Measurements from ENCODE around the gene UGT2B17. TPM values are rescaled to one million over a fixed set of nuclear protein-coding genes. Genes with fewer than 3 reads are reported as not detected.
"Not testable (repeated sequence)": the region's sequence is repeated elsewhere in the genome, so short reads cannot be mapped to it uniquely, and the experiment has no call there.

Gene UGT2B17
- polyA plus RNA-seq, 6 donors from 2014 or later: 4.6 to 56.0 (median 12.4) TPM; not detected in 1

GRCh38 chr4:68582339-68582717 lies 6.2 kb upstream of the UGT2B17 start:
- Mint-ChIP-seq H3K4me3 (no peak overlapping the region), H3K9me3 (peaks cover 0 to 32% (median 6%) of the 10 kb centered on the region in 7 donors), H3K27me3 (no peaks in the 10 kb centered on the region), H3K27ac (no peak overlapping the region), H3K4me1 (peaks cover 0 to 16% (median 4%) of the 10 kb centered on the region in 3 donors), H3K36me3 (no peaks in the 10 kb centered on the region)
- DNase-seq: no peak
- ATAC-seq (ENCODE audit: low read depth in 2 of 2): no peak

GRCh38 chr4:68581383-68582338 lies 5.5 kb upstream of the UGT2B17 start:
- ATAC-seq (ENCODE audit: low read depth in 2 of 2): no peak
- Mint-ChIP-seq H3K4me3 (no peak overlapping the region), H3K4me1 (peaks cover 0 to 22% (median 9%) of the 10 kb centered on the region in 3 donors), H3K9me3 (peaks cover 0 to 29% (median 7%) of the 10 kb centered on the region in 7 donors), H3K27ac (no peak overlapping the region), H3K36me3 (no peaks in the 10 kb centered on the region), H3K27me3 (no peaks in the 10 kb centered on the region)
- no peak for DNase-seq

- Mint-ChIP-seq H3K9me3 (peaks cover 0 to 17% (median 0%) of the 10 kb centered on the region in 7 donors), H3K4me1 (peaks cover 0 to 49% (median 10%) of the 10 kb centered on the region in 3 donors), H3K4me3 (peak overlapping the region in 3 of 8 donors; percentile 34 to 67 (median 34)), H3K36me3 (no peaks in the 10 kb centered on the region), H3K27ac (peak overlapping the region in 2 of 6 donors; percentile 73 to 79), H3K27me3 (no peaks in the 10 kb centered on the region)
- DNase-seq (no peak), ATAC-seq (ENCODE audit: low read depth in 2 of 2) (no peak)
Observed at GRCh38 chr4:68577590-68577989, 1.5 kb upstream of the UGT2B17 start.

GRCh38 chr4:68575636-68576035 lies 486 bp downstream of the UGT2B17 start:
- Mint-ChIP-seq H3K4me3 (peak overlapping the region in 5 of 8 donors; percentile 41 to 93 (median 77)), H3K9me3 (peaks cover 0 to 15% (median 0%) of the 10 kb centered on the region in 7 donors), H3K4me1 (peaks cover 0 to 54% (median 10%) of the 10 kb centered on the region in 3 donors), H3K27ac (peak overlapping the region in 4 of 6 donors; percentile 73 to 96 (median 92))
- not testable (repeated sequence) for H3K27me3 Mint-ChIP-seq; ATAC-seq (ENCODE audit: low read depth in 2 of 2); DNase-seq; H3K36me3 Mint-ChIP-seq

GRCh38 chr4:68575081-68575480 lies 1.0 kb downstream of the UGT2B17 start:
- DNase-seq (no peak), ATAC-seq (ENCODE audit: low read depth in 2 of 2) (no peak)
- Mint-ChIP-seq H3K9me3 (peaks cover 0 to 9% (median 0%) of the 10 kb centered on the region in 7 donors), H3K4me1 (peaks cover 0 to 56% (median 10%) of the 10 kb centered on the region in 3 donors), H3K27me3 (no peaks in the 10 kb centered on the region), H3K4me3 (peak overlapping the region in 5 of 8 donors; percentile 41 to 93 (median 77)), H3K27ac (peak overlapping the region in 5 of 6 donors; percentile 62 to 96 (median 88)), H3K36me3 (no peaks in the 10 kb centered on the region)

- peak overlapping the region in 3 of 8 donors; percentile 11 to 36 (median 25) for H3K4me3 Mint-ChIP-seq
- ATAC-seq (ENCODE audit: low read depth in 2 of 2): no peak
- no peaks in the 10 kb centered on the region for H3K27me3 Mint-ChIP-seq
Observed at GRCh38 chr4:68572653-68573170, 3.4 kb downstream of the UGT2B17 start.

GRCh38 chr4:68570122-68570507 lies 6.0 kb downstream of the UGT2B17 start:
- ATAC-seq (ENCODE audit: low read depth in 2 of 2) (peak in 1 of 2 donors; percentile 73), DNase-seq (no peak)
- Mint-ChIP-seq H3K4me3 (peak overlapping the region in 3 of 8 donors; percentile 2 to 72 (median 30)), H3K27me3 (no peaks in the 10 kb centered on the region), H3K27ac (peak overlapping the region in 4 of 6 donors; percentile 38 to 97 (median 81)), H3K4me1 (peaks cover 0 to 36% (median 3%) of the 10 kb centered on the region in 3 donors), H3K36me3 (no peaks in the 10 kb centered on the region), H3K9me3 (no peaks in the 10 kb centered on the region)

More at GRCh38 chr4:68572653-68573170, 3.4 kb downstream of the UGT2B17 start:
- H3K4me1 Mint-ChIP-seq: peaks cover 0 to 60% (median 13%) of the 10 kb centered on the region in 3 donors
- no peak for DNase-seq
- H3K9me3 Mint-ChIP-seq: peaks cover 0 to 5% (median 0%) of the 10 kb centered on the region in 7 donors
- peak overlapping the region in 1 of 6 donors; percentile 60 for H3K27ac Mint-ChIP-seq
- no peaks in the 10 kb centered on the region for H3K36me3 Mint-ChIP-seq

GRCh38 chr4:68569466-68570121 lies 6.5 kb downstream of the UGT2B17 start:
- Mint-ChIP-seq H3K4me3 (peak overlapping the region in 3 of 8 donors; percentile 2 to 72 (median 30)), H3K36me3 (no peaks in the 10 kb centered on the region), H3K27ac (peak overlapping the region in 4 of 6 donors; percentile 26 to 97 (median 81)), H3K27me3 (no peaks in the 10 kb centered on the region), H3K4me1 (peaks cover 0 to 32% (median 3%) of the 10 kb centered on the region in 3 donors), H3K9me3 (no peaks in the 10 kb centered on the region)
- DNase-seq (no peak), ATAC-seq (ENCODE audit: low read depth in 2 of 2) (peak in 1 of 2 donors; percentile 57)

- H3K4me3 Mint-ChIP-seq: peak overlapping the region in 2 of 8 donors; percentile 30 to 72
- H3K9me3 Mint-ChIP-seq; ATAC-seq (ENCODE audit: low read depth in 2 of 2); DNase-seq; H3K36me3 Mint-ChIP-seq; H3K27me3 Mint-ChIP-seq: not testable (repeated sequence)
- H3K4me1 Mint-ChIP-seq: peaks cover 0 to 32% (median 3%) of the 10 kb centered on the region in 3 donors
- peak overlapping the region in 1 of 6 donors; percentile 76 for H3K27ac Mint-ChIP-seq
Observed at GRCh38 chr4:68569036-68569435, 7.1 kb downstream of the UGT2B17 start.

GRCh38 chr4:68568535-68568934 lies 7.6 kb downstream of the UGT2B17 start:
- not testable (repeated sequence) for ATAC-seq (ENCODE audit: low read depth in 2 of 2); H3K9me3 Mint-ChIP-seq; H3K4me3 Mint-ChIP-seq; DNase-seq; H3K27ac Mint-ChIP-seq; H3K36me3 Mint-ChIP-seq; H3K27me3 Mint-ChIP-seq
- peaks cover 0 to 28% (median 3%) of the 10 kb centered on the region in 3 donors for H3K4me1 Mint-ChIP-seq

GRCh38 chr4:68566364-68566763 lies 9.8 kb downstream of the UGT2B17 start:
- peaks cover 0 to 25% (median 3%) of the 10 kb centered on the region in 3 donors for H3K4me1 Mint-ChIP-seq
- H3K4me3 Mint-ChIP-seq; H3K9me3 Mint-ChIP-seq; H3K36me3 Mint-ChIP-seq; H3K27me3 Mint-ChIP-seq; ATAC-seq (ENCODE audit: low read depth in 2 of 2); DNase-seq; H3K27ac Mint-ChIP-seq: not testable (repeated sequence)

GRCh38 chr4:68565082-68565481 lies 11.0 kb downstream of the UGT2B17 start:
- H3K9me3 Mint-ChIP-seq; H3K4me3 Mint-ChIP-seq; H3K36me3 Mint-ChIP-seq; H3K27me3 Mint-ChIP-seq; DNase-seq; ATAC-seq (ENCODE audit: low read depth in 2 of 2): not testable (repeated sequence)
- H3K4me1 Mint-ChIP-seq: peaks cover 0 to 15% (median 3%) of the 10 kb centered on the region in 3 donors
- H3K27ac Mint-ChIP-seq: peak overlapping the region in 1 of 6 donors; percentile 35

Measured in naive B cell (primary cell).